Measurements from ENCODE around the gene CLDN12.
"Not testable (repeated sequence)": the region's sequence is repeated elsewhere in the genome, so short reads cannot be mapped to it uniquely, and the experiment has no call there.

The CLDN12 gene

DNA sequence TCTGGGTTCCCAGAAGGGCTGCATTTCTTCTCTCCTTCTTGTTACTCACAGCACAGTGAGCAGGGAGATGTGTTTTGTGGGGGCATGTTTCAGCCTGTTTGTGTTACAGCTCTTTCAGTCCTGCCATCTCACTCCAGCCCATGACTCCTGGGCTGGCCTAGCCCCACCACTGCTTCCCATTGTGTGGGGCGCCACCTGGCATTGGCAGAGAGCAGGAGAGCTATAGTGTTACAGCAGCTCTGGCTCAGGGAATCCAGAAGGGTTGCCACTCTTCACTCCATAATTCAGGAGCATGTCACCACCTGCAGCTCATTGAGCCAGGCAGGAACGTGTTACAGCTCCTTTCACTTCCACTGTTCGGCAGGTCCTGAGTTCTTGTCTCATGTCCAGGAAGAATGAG lies 30.0 kb downstream of the CLDN12 start:
- no peak for DNase-seq (ENCODE audit: low read depth)

DNA sequence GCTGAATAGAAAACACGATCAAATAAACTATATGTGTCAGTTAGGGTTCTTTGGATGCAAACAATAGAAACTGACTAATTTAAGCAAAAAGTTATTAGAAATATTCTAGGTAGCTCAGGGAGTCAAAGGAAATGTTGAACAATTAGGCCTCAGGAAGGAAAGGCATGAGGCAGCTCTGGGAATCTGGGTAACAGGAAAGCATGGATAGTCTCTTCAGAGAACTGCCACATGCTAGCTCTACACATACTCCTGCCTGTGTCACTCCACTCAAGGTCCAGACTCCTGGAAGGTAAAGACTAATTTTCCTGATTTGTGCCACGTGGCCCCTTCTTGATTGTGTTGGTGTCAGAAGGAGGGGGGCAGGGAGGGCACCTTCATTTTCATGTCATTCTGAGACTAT lies 42.4 kb downstream of the CLDN12 start:
- no peak for DNase-seq (ENCODE audit: low read depth)

DNA sequence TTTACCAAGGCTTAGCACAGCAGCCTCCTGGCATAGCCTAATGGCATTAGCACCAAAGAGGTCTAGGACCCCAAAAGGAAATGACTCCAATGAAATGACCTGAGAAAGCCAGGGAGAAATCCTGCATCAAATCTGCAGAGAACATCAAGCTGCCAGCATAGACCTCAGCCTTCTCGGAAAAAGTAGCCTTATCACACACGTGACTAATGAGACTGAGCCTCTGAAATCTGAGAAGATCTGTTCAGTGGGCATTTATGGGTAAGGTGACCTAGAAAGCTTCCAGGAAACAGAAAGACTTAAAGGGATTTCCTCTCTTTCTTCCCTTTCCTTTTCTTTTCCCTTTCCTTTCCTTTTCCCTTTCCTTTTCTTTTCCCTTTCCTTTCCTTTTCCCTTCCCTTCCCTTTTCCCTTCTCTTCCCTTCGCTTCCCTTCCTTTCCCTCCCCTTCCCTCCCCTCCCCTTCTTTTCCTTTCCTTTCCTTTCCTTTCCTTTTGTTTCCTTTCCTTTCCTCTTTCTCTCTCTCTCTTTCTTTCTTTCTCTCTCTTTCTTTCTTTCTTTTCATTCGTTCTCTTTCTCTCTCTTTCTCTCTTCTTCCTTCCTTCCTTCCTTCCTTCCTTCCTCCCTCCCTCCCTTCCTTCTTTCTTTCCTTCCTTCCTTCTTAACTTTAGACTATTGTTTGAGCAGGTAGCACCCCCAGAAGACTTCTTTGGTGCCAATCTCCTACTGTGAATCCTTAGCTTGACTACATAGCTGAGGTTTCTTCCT lies 43.1 kb downstream of the CLDN12 start:
- DNase-seq (ENCODE audit: low read depth) = no peak

DNA sequence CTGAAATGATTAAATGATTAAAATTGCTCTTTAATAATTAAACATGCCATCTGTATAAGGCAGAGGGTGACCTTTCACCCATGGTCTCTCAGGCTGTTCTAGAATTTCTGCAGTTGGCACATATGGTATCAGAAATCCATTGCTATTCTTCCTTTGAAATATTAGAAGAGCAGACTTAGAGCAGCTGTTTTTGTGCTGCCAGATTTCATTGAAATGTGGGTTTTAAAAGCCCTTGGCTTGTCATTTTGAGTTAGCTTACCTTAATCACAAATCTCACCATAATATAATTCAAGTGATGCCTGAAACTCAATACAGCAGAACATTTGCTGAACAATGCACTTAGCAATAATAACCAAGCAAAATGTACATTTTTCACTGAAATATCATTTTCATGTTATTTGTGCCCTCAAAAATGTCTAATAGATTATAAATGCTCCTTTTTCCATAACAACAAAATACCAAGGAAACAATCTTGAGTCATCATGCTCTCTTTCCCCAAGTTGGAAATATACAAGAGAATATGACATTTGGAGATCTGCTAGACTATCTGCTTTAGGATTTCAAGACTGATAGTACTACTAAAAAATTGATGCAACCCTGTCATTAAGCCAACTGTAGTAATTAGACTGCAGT lies 50.1 kb downstream of the CLDN12 start:
- DNase-seq (ENCODE audit: low read depth) = no peak

DNA sequence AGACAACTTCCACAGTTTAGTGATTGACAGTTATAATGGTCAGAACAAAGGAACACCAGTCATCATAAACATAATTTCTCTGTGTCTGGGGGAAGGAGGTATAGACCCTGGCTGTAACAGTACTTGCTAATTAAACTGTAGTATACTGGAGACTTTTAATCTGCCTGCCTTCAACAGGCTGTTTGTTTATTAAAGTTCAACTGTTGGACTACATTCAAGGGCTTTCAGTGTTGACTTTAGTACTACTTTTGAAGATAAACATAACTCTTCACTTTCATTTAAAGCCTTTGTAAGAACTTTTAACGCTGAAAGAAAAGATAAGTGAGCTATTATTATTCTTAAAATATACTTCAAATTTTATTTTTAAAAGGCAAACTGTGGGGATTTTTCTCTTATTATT lies 50.7 kb downstream of the CLDN12 start:
- no peak for DNase-seq (ENCODE audit: low read depth)

DNA sequence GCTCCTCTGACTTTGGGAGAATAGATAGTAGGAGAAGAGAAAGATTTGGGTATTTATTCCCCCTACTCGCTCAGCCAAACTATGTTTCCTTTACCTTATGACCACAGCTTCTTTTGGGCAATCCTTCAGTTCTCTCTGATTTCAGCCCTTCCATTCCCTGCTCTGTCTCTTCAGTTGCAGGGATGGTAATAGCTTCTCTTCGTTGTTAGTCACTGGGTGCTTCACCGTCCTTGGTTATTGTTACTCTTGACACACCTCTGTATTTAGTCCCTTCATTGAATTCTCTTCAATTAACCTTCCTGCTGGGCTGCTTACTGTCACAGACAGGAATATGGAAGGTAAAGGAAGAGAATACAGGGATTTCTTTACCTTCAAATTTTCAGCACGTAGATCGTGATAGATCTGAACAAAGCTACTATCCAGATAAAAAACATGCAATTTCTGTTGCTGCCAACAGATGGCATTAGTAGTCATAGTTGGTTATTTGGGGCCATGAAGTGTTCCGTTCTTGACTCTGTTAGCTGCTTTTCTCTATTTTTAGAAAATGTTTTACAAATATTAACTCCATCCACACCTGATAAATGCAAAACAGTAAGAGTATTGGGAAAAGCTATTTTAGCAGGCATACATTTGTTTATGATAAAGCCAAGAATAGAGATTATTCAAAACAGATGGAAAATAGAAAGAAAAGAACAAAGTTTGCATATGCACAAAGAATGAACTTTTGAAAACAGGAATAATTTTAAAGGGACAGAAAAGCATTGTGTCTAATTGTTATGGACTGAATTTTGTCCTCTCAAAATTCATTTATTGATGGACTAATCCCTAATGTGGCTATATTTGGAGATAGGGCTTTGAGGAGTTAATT lies 52.1 kb downstream of the CLDN12 start:
- DNase-seq (ENCODE audit: low read depth) = no peak

DNA sequence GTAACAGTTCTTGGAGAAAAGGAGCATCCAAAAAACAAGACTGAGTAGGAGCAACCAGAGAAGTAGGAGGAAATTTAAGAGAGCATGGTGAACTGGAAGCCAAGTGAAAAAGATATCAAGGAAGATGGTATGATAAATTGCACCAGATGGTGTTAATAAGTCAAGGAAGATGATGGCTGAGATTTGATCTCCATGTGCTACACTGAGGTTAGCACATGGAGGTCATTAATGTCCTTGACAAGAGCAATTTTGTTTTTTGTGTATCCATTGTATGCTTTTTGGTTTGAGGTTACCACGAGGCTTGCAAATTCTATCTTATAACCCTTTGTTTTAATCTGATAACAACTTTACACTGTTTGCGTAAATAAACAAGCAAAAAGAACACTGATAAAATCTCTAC lies 54.8 kb downstream of the CLDN12 start:
- no peak for DNase-seq (ENCODE audit: low read depth)

DNA sequence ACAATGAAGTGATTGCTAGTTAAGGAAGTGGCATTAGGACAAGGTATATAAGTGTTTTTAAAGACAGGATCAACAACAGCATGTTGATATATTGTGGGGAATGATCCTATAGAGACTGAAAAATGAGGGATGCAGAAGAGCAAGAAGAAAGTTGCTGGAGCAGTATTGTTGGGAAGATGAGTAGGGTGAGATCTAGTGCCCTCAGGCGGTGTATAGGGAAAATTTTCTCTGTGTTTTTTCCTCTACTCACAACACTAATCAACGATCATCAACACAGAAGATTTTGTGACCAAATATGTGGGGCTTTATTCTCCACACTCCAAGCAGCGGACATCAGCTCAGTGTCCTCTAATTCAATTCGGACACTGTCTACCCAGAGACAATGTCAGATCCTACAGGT lies 56.6 kb downstream of the CLDN12 start:
- no peak for DNase-seq (ENCODE audit: low read depth)

DNA sequence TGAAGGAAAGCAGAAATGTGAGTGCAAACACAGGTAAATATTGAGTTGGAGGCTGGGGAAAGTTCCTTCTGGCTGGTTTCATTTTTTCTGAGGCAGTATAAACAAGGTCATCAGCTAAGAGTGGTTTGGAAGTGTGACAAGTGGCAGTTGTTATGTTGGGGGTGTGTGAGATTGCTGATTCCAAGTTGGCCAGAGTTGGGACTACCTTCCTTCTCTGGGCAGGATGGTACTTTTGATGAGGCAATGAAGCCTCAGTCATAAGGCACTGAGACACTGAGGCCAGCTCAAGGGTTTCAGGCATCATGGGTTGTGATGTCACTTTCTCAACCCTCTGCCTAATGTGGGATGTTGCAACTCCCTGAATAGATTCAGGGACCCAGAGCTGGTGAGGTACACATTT lies 58.0 kb downstream of the CLDN12 start:
- no peak for DNase-seq (ENCODE audit: low read depth)

DNA sequence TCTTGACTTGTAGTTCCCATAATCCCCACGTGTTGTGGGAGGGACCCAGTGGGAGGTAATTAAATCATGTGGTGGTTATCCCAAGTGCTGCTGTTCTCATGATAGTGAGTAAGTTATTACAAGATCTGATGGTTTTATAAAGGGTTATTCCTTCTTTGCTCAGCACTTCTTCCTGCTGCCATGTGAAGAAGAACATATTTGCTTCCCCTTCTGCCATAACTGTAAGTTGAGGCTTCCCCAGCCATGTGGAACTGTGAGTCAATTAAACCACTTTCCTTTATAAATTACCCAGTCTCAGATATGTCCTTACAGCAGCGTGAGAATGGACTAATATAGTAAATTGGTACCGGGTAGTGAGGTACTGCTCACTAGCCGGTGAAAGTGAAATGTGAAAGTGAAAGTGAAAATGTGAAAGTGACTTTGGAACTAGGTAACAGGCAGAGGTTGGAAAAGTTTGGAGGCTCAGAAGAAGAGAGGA lies 59.9 kb downstream of the CLDN12 start:
- not testable (repeated sequence) for DNase-seq (ENCODE audit: low read depth)
